Measurements from ENCODE around the gene DNAJC1.

The DNAJC1 gene

GRCh38 chr10:21975378-21975990 is 28.0 kb downstream of the DNAJC1 start (continued):
- TF ChIP-seq CTCF (tag by site-specific recombination; IDR thresholded peaks at IDR 0.05) (no peak), ZBTB17 (tag by site-specific recombination; IDR thresholded peaks at IDR 0.05) (peak; percentile 49), SP7 (tag by site-specific recombination; IDR thresholded peaks at IDR 0.05) (0 out of 2 replicates have a peak, but pooled peaks have one; percentile 20), INSM2 (tag by site-specific recombination; IDR thresholded peaks at IDR 0.05) (0 out of 2 replicates have a peak, but pooled peaks have one; percentile 45)

GRCh38 chr10:21972584-21972983 is 30.9 kb downstream of the DNAJC1 start:
- Histone ChIP-seq H3K4me3 (ENCODE audit: low read depth, low read length) (no peak overlapping the region), H3K27ac (ENCODE audit: extremely low read depth, low read depth, low read length) (no peak overlapping the region), H3K9me3 (ENCODE audit: control insufficient read depth, insufficient read depth, low read depth, low read length) (no peaks in the 10 kb centered on the region), H3K36me3 (ENCODE audit: control insufficient read depth in 2 of 2, insufficient read depth in 1 of 2, low read length in 2 of 2) (no peaks in the 10 kb centered on the region), H3K4me1 (ENCODE audit: control insufficient read depth, insufficient read depth, low read length) (peaks cover 14% of the 10 kb centered on the region)
- CTCF ChIA-PET, result interaction anchor here (1.2 kb wide), 1 partner anchor 19 kb away, joined by 3 read pairs; no protein-coding TSS in a partner anchor
- TF ChIP-seq ZNF549 (tag by site-specific recombination; IDR thresholded peaks at IDR 0.05) (no peak), ZNF660 (tag by site-specific recombination; IDR thresholded peaks at IDR 0.05) (0 out of 2 replicates have a peak, but pooled peaks have one; percentile 47), ZNF214 (tag by site-specific recombination; IDR thresholded peaks at IDR 0.05; ENCODE audit: borderline replicate concordance) (no peak)
- POLR2A ChIA-PET, result no interaction called here

- POLR2A ChIA-PET, result interaction anchor here (0.7 kb wide), 1 partner anchor 357 kb away, joined by 5 read pairs; no protein-coding TSS in a partner anchor
- CTCF ChIA-PET, result interaction anchor here (0.7 kb wide), 2 partner anchors 22 to 303 kb away, joined by 3 to 8 read pairs; no protein-coding TSS in a partner anchor
- H3K9me3 ChIP-seq (ENCODE audit: control insufficient read depth, insufficient read depth, low read depth, low read length), result no peaks in the 10 kb centered on the region
- no peak for TF ChIP-seq RBAK (tag by site-specific recombination; IDR thresholded peaks at IDR 0.05)
- TF ChIP-seq ZNF488 (tag by site-specific recombination; IDR thresholded peaks at IDR 0.05), result no peak
- TF ChIP-seq TSHZ1 (tag by site-specific recombination; IDR thresholded peaks at IDR 0.05; ENCODE audit: borderline replicate concordance), result no peak
- no peak for TF ChIP-seq ZNF514 (tag by site-specific recombination; IDR thresholded peaks at IDR 0.05)
- no peak for TF ChIP-seq ZNF510 (tag by site-specific recombination; IDR thresholded peaks at IDR 0.05; ENCODE audit: insufficient replicate concordance)
- no peak for TF ChIP-seq ZNF549 (tag by site-specific recombination; IDR thresholded peaks at IDR 0.05)
- no peak for TF ChIP-seq ZNF18 (tag by site-specific recombination; IDR thresholded peaks at IDR 0.05)
- no peak for TF ChIP-seq HOXA7 (CRISPR knock-in tag; IDR thresholded peaks at IDR 0.05; ENCODE audit: borderline replicate concordance)
- no peak for TF ChIP-seq IKZF3 (tag by site-specific recombination; IDR thresholded peaks at IDR 0.05)
- TF ChIP-seq ZNF324 (tag by site-specific recombination; IDR thresholded peaks at IDR 0.05), result no peak
- no peak for TF ChIP-seq ZNF146 (tag by site-specific recombination; IDR thresholded peaks at IDR 0.05)
- no peak for TF ChIP-seq ZSCAN16 (tag by site-specific recombination; IDR thresholded peaks at IDR 0.05)
- no peak for TF ChIP-seq ZNF274 (IDR thresholded peaks at IDR 0.05; ENCODE audit: low read length)
- no peak for TF ChIP-seq ZNF274 (tag by site-specific recombination; IDR thresholded peaks at IDR 0.05; ENCODE audit: borderline replicate concordance)
- no peak for TF ChIP-seq EGR2 (tag by site-specific recombination; IDR thresholded peaks at IDR 0.05; ENCODE audit: low read depth)
- TF ChIP-seq SP7 (tag by site-specific recombination; IDR thresholded peaks at IDR 0.05), result no peak
Observed at GRCh38 chr10:21969326-21970287, 33.9 kb downstream of the DNAJC1 start.

More at GRCh38 chr10:21969326-21970287, 33.9 kb downstream of the DNAJC1 start:
- Histone ChIP-seq H3K4me3 (ENCODE audit: low read depth, low read length) (no peak overlapping the region), H3K4me1 (ENCODE audit: control insufficient read depth, insufficient read depth, low read length) (no peaks in the 10 kb centered on the region), H3K36me3 (ENCODE audit: control insufficient read depth in 2 of 2, insufficient read depth in 1 of 2, low read length in 2 of 2) (no peaks in the 10 kb centered on the region), H3K27ac (ENCODE audit: extremely low read depth, low read depth, low read length) (no peak overlapping the region)
